ENCODE results near the gene EFCAB6. TPM values are rescaled to one million over a fixed set of nuclear protein-coding genes. Genes with fewer than 3 reads are reported as not detected.

Gene EFCAB6
- polyA plus RNA-seq, 3 donors from 2014 or later: 0.04 to 0.18 TPM; not detected in 1

GRCh38 chr22:43819931-43820640 lies 8.0 kb upstream of the EFCAB6 start:
- Mint-ChIP-seq H3K4me1 (no peaks in the 10 kb centered on the region), H3K9me3 (no peaks in the 10 kb centered on the region), H3K27ac (no peak overlapping the region), H3K4me3 (no peak overlapping the region), H3K36me3 (no peaks in the 10 kb centered on the region), H3K27me3 (ENCODE audit: low read depth in 3 of 3) (peaks cover 0 to 10% (median 2%) of the 10 kb centered on the region in 3 donors)
- DNase-seq: no peak

- DNase-seq: no peak
- Mint-ChIP-seq H3K9me3 (no peaks in the 10 kb centered on the region), H3K4me1 (no peaks in the 10 kb centered on the region)
Measured at GRCh38 chr22:43819421-43819921, 7.4 kb upstream of the EFCAB6 start.

GRCh38 chr22:43818981-43819380 lies 6.9 kb upstream of the EFCAB6 start:
- no peak for DNase-seq
- peaks cover 0 to 10% (median 2%) of the 10 kb centered on the region in 3 donors for H3K27me3 Mint-ChIP-seq (ENCODE audit: low read depth in 3 of 3)
- H3K4me3 Mint-ChIP-seq: no peak overlapping the region
- no peaks in the 10 kb centered on the region for H3K9me3 Mint-ChIP-seq
- H3K4me1 Mint-ChIP-seq: peaks cover 4% of the 10 kb centered on the region in 2 donors
- H3K27ac Mint-ChIP-seq: no peak overlapping the region
- no peaks in the 10 kb centered on the region for H3K36me3 Mint-ChIP-seq

More at GRCh38 chr22:43819421-43819921, 7.4 kb upstream of the EFCAB6 start:
- Mint-ChIP-seq H3K27ac (no peak overlapping the region), H3K4me3 (no peak overlapping the region), H3K36me3 (no peaks in the 10 kb centered on the region), H3K27me3 (ENCODE audit: low read depth in 3 of 3) (peaks cover 0 to 10% (median 2%) of the 10 kb centered on the region in 3 donors)

- no peaks in the 10 kb centered on the region for H3K9me3 Mint-ChIP-seq
- H3K27ac Mint-ChIP-seq: no peak overlapping the region
- peaks cover 0 to 5% (median 1%) of the 10 kb centered on the region in 3 donors for H3K27me3 Mint-ChIP-seq (ENCODE audit: low read depth in 3 of 3)
- H3K4me1 Mint-ChIP-seq: peaks cover 16 to 20% of the 10 kb centered on the region in 2 donors
- H3K4me3 Mint-ChIP-seq: no peak overlapping the region
- no peaks in the 10 kb centered on the region for H3K36me3 Mint-ChIP-seq
- DNase-seq: no peak
Measured at GRCh38 chr22:43817402-43817801, 5.3 kb upstream of the EFCAB6 start.

GRCh38 chr22:43814264-43814663 lies 2.2 kb upstream of the EFCAB6 start:
- Mint-ChIP-seq H3K9me3 (no peaks in the 10 kb centered on the region), H3K36me3 (no peaks in the 10 kb centered on the region), H3K4me1 (peaks cover 29 to 39% of the 10 kb centered on the region in 2 donors), H3K27me3 (ENCODE audit: low read depth in 3 of 3) (peaks cover 5 to 14% (median 7%) of the 10 kb centered on the region in 3 donors), H3K27ac (peak overlapping the region in 3 of 6 donors; percentile 4 to 39 (median 19)), H3K4me3 (peak overlapping the region in 4 of 5 donors; percentile 18 to 58 (median 24))
- no peak for DNase-seq

- no peak for DNase-seq
- H3K27me3 Mint-ChIP-seq (ENCODE audit: low read depth in 3 of 3): peaks cover 5 to 14% (median 9%) of the 10 kb centered on the region in 3 donors
- H3K4me3 Mint-ChIP-seq: peak overlapping the region; percentile 92 to 97 (median 95)
- H3K9me3 Mint-ChIP-seq: no peaks in the 10 kb centered on the region
- no peaks in the 10 kb centered on the region for H3K36me3 Mint-ChIP-seq
- peak overlapping the region; percentile 84 to 94 (median 91) for H3K27ac Mint-ChIP-seq
- H3K4me1 Mint-ChIP-seq: peaks cover 29 to 39% of the 10 kb centered on the region in 2 donors
Measured at GRCh38 chr22:43812890-43813289, 785 bp upstream of the EFCAB6 start.

- Mint-ChIP-seq H3K9me3 (no peaks in the 10 kb centered on the region), H3K27ac (peak overlapping the region; percentile 84 to 94 (median 91)), H3K36me3 (no peaks in the 10 kb centered on the region), H3K4me1 (peaks cover 29 to 39% of the 10 kb centered on the region in 2 donors), H3K27me3 (ENCODE audit: low read depth in 3 of 3) (peaks cover 6 to 14% (median 11%) of the 10 kb centered on the region in 3 donors), H3K4me3 (peak overlapping the region; percentile 92 to 97 (median 95))
- peak in 1 of 3 donors; percentile 3 for DNase-seq
Measured at GRCh38 chr22:43811777-43812148, 342 bp downstream of the EFCAB6 start.

GRCh38 chr22:43802897-43803495 lies 9.1 kb downstream of the EFCAB6 start:
- Mint-ChIP-seq H3K27me3 (ENCODE audit: low read depth in 3 of 3) (peaks cover 7 to 47% (median 10%) of the 10 kb centered on the region in 3 donors), H3K4me1 (no peaks in the 10 kb centered on the region), H3K4me3 (no peak overlapping the region), H3K27ac (no peak overlapping the region), H3K36me3 (peaks cover 9 to 23% (median 12%) of the 10 kb centered on the region in 3 donors), H3K9me3 (peaks cover 6 to 24% (median 13%) of the 10 kb centered on the region in 6 donors)
- DNase-seq: no peak

- no peak overlapping the region for H3K4me3 Mint-ChIP-seq
- no peak for DNase-seq
- peaks cover 6 to 49% (median 6%) of the 10 kb centered on the region in 3 donors for H3K27me3 Mint-ChIP-seq (ENCODE audit: low read depth in 3 of 3)
- peaks cover 9 to 26% (median 12%) of the 10 kb centered on the region in 3 donors for H3K36me3 Mint-ChIP-seq
- H3K4me1 Mint-ChIP-seq: no peaks in the 10 kb centered on the region
- peaks cover 6 to 24% (median 13%) of the 10 kb centered on the region in 6 donors for H3K9me3 Mint-ChIP-seq
- no peak overlapping the region for H3K27ac Mint-ChIP-seq
Measured at GRCh38 chr22:43800970-43801369, 11.1 kb downstream of the EFCAB6 start.

- peaks cover 6 to 26% (median 9%) of the 10 kb centered on the region in 3 donors for H3K36me3 Mint-ChIP-seq
- peaks cover 6 to 46% (median 6%) of the 10 kb centered on the region in 3 donors for H3K27me3 Mint-ChIP-seq (ENCODE audit: low read depth in 3 of 3)
- DNase-seq: no peak
- H3K27ac Mint-ChIP-seq: no peak overlapping the region
- no peak overlapping the region for H3K4me3 Mint-ChIP-seq
- peaks cover 6 to 24% (median 13%) of the 10 kb centered on the region in 6 donors for H3K9me3 Mint-ChIP-seq
- H3K4me1 Mint-ChIP-seq: no peaks in the 10 kb centered on the region
Measured at GRCh38 chr22:43798492-43798891, 13.6 kb downstream of the EFCAB6 start.

GRCh38 chr22:43796567-43796966 lies 15.5 kb downstream of the EFCAB6 start:
- DNase-seq: no peak
- H3K4me3 Mint-ChIP-seq: no peak overlapping the region
- H3K27ac Mint-ChIP-seq: no peak overlapping the region
- peaks cover 4 to 34% (median 6%) of the 10 kb centered on the region in 3 donors for H3K27me3 Mint-ChIP-seq (ENCODE audit: low read depth in 3 of 3)
- peaks cover 3 to 21% (median 13%) of the 10 kb centered on the region in 6 donors for H3K9me3 Mint-ChIP-seq
- H3K36me3 Mint-ChIP-seq: peaks cover 2 to 22% (median 8%) of the 10 kb centered on the region in 3 donors
- H3K4me1 Mint-ChIP-seq: no peaks in the 10 kb centered on the region

GRCh38 chr22:43795320-43795719 lies 16.8 kb downstream of the EFCAB6 start:
- H3K4me3 Mint-ChIP-seq: no peak overlapping the region
- peaks cover 3 to 23% (median 3%) of the 10 kb centered on the region in 3 donors for H3K27me3 Mint-ChIP-seq (ENCODE audit: low read depth in 3 of 3)
- DNase-seq: no peak
- no peaks in the 10 kb centered on the region for H3K4me1 Mint-ChIP-seq
- peaks cover 0 to 9% (median 5%) of the 10 kb centered on the region in 6 donors for H3K9me3 Mint-ChIP-seq
- peaks cover 0 to 10% (median 0%) of the 10 kb centered on the region in 3 donors for H3K36me3 Mint-ChIP-seq
- no peak overlapping the region for H3K27ac Mint-ChIP-seq

- Mint-ChIP-seq H3K4me1 (no peaks in the 10 kb centered on the region), H3K4me3 (no peak overlapping the region), H3K36me3 (peaks cover 0 to 3% (median 0%) of the 10 kb centered on the region in 3 donors), H3K27ac (no peak overlapping the region), H3K27me3 (ENCODE audit: low read depth in 3 of 3) (peaks cover 1 to 6% (median 3%) of the 10 kb centered on the region in 3 donors), H3K9me3 (no peaks in the 10 kb centered on the region)
- no peak for DNase-seq
Measured at GRCh38 chr22:43792905-43793304, 19.2 kb downstream of the EFCAB6 start.

- H3K9me3 Mint-ChIP-seq: no peaks in the 10 kb centered on the region
- no peak overlapping the region for H3K4me3 Mint-ChIP-seq
- H3K27me3 Mint-ChIP-seq (ENCODE audit: low read depth in 3 of 3): peaks cover 5 to 7% (median 6%) of the 10 kb centered on the region in 3 donors
- H3K36me3 Mint-ChIP-seq: no peaks in the 10 kb centered on the region
- DNase-seq: no peak
- H3K4me1 Mint-ChIP-seq: no peaks in the 10 kb centered on the region
- no peak overlapping the region for H3K27ac Mint-ChIP-seq
Measured at GRCh38 chr22:43789452-43789851, 22.7 kb downstream of the EFCAB6 start.

Measured in immature natural killer cell (primary cell).